ENCODE data around the gene AQP5.

AQP5 gene

GRCh38 chr12:49966511-49967041 lies 4.9 kb downstream of the AQP5 start:
- no peak for DNase-seq

GRCh38 chr12:49967042-49967776 lies 5.5 kb downstream of the AQP5 start:
- peak; percentile 62 for DNase-seq

- DNase-seq = no peak
These were observed 6.1 kb downstream of the AQP5 start for GRCh38 chr12:49967777-49968250.

DNA sequence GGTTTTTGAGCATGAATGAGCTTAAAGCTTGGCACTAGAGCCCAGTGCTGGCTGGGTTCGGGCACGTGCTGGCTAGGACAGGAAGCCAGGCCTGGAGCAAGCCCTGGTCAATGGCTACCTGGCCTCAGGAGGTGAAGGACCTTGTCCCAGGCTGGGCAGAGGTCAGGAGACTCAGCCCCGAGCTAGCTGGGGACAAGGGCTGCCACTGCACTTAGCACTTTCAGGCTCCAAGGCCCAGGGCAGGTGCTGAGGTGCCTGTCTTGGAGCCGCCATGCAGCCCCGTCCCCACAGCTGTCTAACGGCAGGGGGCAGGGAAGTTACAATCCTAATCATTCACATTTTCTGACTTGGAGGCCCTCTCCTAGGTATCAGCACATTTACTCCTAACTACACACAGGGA lies 6.8 kb downstream of the AQP5 start:
- DNase-seq = no peak

DNA sequence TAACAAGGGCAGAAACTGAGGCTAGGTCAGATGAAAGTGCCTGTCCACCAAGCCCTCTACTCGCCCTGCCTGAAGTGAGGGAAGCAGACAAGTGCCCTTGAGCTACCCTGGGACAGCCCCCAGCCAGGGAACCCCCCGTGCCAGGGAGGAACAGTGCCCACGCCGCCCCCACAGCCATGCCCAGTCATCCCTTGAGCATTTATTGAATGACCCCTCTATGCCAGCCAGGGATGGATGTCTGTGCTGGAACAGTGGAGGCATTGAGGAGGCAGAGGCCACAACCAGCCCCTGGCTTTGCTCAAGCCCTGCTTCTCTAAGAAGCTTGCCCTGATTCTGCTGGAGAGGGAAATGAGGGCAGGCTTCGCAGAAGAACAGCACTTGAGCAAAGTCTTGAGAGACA lies 7.4 kb downstream of the AQP5 start:
- DNase-seq = no peak

DNA sequence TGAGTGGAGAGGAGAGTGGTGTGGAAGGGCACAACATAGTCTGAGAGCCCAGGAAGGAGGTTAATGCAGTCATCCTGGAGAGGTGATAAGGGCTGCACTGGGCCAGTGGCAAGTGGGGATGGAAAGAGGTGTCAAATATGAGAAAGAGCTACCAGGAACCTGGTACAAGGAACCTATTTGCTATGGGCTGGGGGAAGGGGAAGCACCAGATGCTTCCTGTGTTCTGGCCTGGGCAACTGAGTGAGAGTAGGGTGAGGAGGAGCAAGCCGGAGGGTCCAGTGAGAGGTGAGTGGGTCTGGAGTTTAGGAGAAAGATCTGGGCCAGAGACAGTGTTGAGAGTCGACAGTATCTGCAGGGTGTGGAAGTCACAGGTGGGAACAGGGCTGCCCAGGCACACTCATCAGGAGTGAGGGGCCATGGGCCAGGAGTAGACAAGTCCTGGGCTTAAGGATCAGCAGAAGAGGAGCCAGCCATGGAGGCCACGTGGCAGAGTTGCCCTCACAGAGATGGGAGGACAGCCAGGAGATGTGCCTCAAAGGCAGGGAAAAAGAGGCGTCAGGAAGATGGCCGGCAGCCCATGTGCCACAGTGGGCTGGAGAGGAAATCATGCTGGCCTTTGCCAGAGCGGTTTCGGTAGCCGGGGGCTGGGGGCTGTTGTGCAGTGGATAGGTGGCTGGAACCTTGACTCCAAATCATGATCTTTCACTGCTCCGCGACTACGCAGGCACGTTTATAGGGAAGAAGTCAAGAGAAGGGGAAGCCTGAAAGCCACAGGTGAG lies 8.2 kb downstream of the AQP5 start:
- DNase-seq = no peak

DNA sequence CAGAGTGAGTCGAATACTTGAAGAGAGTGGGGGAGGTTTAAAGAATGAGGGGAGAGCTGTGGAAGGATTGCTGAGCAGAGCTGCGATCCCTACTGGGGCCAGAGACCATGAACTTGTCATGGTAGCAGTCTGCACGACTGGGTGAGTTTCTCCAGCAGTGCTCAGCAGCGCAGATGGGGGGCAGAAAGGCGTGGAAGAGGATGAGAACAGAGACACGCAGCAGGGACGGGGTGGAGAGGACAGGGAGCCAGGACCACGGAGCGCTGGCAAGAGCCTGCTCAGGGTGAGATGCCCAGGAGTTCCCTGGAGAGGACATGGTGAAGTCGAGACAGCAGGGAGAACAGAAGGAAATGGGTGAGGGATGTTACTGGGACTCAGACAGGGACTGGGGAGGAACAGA lies 9.0 kb downstream of the AQP5 start:
- no peak for DNase-seq

DNA sequence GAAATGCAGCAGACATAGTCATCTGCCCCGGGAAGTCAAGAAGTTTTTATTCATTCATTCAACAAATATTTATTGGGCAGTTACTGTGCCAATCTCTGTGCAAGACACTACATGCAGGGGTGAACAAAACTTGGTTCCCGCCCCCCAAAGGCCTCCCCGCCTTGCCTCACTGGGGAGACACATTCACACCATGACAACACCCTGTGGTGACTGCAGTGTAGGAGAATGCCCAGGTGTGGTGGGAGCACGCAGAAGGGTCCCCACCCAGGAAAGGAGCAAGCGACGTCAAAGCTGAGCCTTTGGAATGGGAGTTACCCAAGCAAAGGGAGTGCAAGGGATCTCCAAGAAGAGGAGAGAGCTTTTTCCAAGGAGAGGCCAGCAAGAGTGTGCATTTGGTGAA lies 9.5 kb downstream of the AQP5 start:
- DNase-seq = no peak

DNA sequence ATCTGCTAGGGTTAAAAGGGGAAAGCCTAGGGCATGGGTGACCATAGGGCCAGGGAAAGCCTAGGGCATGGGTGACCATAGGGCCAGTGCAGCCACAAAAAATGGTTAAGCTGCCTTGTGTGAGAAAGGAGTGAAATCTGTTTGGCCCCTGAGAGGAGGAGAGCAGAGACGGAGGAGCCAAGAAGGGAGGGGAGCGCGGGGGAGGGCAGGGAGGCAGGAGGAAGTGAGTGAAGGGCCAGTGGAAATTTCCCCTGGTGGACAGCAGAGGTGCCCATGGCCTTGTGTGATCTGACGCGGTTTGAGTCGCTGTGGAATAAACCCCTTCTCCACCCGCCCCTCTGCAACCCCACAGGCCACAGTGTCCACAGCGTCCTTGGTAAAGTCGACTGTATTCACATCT lies 10.5 kb downstream of the AQP5 start:
- no peak for DNase-seq

GRCh38 chr12:49972641-49973360 lies 11.1 kb downstream of the AQP5 start, which contains the start of gene AQP6:
AQP6 (plus strand) TSS chr12:49972947; CDS start chr12:49973174, 227 bp downstream.
- no peak for DNase-seq

DNA sequence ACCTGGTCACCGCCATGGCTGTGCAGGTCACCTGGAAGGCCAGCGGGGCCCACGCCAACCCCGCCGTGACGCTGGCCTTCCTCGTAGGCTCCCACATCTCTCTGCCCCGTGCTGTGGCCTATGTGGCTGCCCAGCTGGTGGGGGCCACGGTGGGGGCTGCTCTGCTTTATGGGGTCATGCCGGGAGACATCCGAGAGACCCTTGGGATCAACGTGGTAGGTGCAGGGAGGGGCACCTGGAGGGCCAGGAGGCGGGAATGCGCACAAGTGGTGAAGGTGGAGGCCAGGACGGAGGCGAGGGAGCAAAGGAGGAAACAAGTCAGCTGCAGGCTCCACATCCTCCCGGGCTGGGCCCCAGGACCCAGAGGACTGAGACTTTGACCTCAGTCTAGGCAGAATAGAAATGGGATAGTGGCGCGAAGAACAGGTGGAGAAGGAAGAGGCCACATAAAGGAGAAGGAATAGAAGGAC lies 11.7 kb downstream of the AQP5 start:
- DNase-seq = no peak

- DNase-seq = no peak
These were observed 12.6 kb downstream of the AQP5 start for GRCh38 chr12:49974231-49974675.

DNA sequence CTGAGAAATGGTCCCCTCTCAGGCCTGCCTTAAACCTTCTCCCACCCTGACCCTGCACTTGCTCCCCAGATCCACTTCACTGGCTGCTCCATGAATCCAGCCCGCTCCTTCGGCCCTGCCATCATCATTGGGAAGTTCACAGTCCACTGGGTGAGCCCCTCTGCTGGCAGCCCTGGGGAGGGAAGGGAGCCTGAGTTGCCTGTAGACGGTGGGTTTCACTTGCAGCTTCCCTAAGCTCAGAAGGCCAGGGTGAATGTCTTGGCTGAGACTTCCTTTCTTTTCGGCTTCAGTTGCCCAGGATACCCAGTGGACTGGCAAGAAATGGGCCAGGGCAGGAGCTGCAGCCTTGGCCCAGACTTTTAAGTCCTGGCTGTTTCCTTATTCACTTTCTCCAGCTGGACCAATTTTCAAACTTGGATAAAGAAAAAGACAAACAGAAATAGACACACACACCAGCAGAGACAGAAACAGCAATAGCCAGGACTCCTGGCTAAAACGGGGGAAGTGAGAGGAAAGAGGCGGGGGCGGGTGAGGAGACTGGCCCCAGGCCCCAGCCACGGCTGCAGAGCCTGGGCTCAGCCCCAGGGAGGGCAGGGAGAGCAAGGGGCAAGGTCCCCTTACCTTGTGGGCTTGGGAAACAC lies 13.1 kb downstream of the AQP5 start:
- no peak for DNase-seq

DNA sequence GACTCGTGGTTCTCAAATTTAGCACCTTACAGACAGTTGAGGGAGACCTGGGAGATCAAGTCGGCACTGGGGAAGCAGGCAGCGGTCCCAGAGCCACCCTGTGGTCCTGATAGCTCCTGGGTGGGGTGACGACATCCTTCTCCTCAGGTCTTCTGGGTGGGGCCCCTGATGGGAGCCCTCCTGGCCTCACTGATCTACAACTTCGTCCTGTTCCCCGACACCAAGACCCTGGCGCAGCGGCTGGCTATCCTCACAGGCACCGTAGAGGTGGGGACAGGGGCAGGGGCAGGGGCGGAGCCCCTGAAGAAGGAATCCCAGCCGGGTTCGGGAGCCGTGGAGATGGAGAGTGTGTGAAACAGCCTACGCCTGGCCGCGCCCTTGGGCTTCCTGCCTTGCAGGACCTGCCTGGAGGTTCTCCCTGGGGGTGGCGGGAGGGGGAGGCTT lies 13.7 kb downstream of the AQP5 start:
- DNase-seq = no peak

DNA sequence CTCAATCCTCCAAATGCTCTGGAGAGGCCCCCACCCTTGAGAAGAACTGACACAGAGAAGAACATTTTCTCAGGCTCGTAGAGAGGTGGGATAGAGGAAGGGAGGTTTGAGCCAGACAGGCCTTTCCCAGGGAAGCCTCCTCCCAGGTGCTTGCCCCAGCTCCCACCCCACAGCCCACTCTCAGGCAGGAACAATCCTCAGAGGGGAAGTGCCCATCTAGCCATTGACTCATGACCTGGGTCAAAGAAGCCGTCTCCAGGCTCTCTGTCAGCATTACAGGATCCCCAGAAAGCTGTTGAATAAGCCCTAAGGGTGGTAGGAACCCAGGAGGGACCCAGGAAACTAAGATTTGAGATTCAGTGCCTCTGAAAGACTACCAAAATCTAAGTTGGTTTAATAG lies 14.9 kb downstream of the AQP5 start:
- DNase-seq = no peak

GRCh38 chr12:49978125-49978524 lies 16.5 kb downstream of the AQP5 start:
- no peak for DNase-seq

DNA sequence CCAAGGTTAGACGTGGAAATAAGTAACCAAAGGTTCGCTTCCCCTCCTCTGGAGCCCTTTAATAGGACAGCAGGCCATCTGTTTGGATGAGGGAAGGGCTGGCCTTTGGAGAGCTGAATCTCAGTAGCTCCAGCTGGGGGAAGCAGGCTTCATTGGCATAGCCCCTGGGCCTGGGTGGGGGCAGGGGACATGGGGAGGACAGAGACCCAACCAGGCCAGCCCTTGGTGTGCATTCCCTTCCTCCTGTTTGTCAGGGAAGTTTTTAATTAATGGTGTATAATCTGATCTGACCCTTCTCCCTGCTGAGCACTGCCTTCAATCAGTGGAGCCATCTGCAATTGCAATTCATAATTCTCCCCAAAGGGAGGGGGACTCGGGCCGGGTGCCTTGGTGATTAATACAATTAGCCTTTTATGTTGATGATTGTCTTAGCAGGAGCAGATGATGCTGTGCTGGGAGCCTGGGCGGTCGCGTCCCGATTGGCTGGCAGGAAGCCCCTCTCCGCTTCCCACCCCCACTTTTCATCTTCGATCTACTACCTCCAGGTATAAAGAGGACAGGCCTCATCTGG lies 17.4 kb downstream of the AQP5 start:
- no peak for DNase-seq

DNA sequence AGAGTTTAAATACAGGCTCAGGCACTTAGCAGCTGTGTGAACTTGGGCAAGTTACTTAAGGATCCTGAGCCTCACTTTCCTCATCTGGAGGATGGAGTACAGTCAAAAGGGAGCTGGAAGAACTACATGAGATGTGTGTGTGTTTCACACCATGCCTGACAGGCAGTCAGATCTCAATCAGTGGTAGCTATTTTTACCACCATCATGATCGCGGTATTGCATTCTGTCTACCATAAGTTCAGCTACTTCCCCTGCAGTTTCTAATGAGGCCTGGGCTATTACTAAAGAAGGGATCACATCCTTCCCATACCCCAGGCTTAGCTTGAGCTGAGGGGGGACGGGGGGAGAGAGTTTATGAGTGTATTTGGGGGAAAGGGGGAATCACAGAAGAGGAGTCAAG lies 18.1 kb downstream of the AQP5 start:
- DNase-seq = no peak

- DNase-seq = no peak
These were observed 19.1 kb downstream of the AQP5 start for GRCh38 chr12:49980501-49981349.

DNA sequence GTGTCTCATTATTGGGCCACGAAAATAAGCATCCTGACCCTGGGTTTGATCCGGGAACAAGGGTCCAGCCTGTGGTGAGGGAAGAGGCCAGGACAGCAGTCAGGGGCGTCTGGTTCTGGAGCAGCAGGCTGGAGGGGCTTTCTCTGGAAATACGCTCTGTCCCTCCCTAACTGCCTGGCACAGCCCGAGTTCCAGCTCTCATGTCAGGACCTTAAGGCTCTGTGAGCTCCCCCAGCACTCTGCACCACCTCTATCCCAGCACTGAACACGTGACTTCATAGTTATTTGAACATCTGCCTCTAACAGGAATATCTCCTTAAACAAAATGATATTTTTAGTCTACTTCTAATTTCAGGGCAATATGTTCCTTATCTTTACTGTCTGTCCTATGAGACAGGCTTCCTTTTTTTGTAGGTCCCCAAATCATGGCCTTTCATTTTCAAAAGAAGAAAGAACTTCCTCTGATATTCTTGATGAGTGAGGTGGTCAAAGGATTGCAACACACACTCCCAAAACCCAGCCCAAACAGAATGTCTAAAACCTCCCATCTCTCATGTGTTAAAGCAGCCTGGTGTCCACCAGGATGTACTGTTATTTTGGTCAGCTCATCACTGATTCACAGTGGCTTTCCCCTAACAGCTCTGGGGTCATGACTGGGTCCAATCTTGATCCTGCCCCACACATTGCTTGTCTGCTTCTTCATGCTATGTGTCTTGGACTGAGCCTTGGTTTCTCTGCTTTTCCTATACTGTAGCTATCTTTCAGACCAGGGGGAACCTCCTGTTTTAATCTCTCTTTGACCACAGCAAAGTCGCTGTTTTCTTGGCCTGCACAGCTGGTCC lies 20.8 kb downstream of the AQP5 start:
- DNase-seq = no peak
